NCI-H2171 treated with DMSO at 0.1 percent for 48 hours (cell line): ENCODE measurements around the gene RPS3.
A peak's percentile ranks its signal among the peaks of the same experiment; 100 is the strongest.

Source experiments
- DNase-seq: peaks from one replicate; lab custom pipeline; 2025; lab: John Stamatoyannopoulos, UW

RPS3 gene

DNA sequence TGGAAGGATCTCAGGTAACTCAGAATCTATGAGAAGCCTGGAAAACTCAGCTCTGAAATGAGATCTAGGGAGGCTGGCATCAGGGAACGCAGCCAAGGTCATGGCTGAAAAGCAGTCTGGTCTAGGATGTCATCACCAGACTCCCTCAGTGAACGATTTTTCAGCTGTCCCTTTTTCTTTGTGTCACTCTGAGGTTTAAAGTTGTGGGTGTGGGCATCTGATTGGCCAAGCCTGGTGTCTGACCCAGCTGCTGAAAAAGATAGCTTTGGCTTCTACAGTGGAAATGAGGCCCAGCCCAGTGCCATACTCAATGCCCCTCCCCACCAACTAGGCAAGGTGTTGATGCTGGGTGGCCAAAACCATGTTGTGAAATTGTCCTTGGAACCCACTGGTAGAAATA lies 14.5 kb downstream of the RPS3 start:
- no peak for DNase-seq

- no peak for DNase-seq
These were observed 21.1 kb downstream of the RPS3 start for GRCh38 chr11:75420224-75421034.

GRCh38 chr11:75421035-75421602 lies 21.8 kb downstream of the RPS3 start:
- DNase-seq: no peak

DNA sequence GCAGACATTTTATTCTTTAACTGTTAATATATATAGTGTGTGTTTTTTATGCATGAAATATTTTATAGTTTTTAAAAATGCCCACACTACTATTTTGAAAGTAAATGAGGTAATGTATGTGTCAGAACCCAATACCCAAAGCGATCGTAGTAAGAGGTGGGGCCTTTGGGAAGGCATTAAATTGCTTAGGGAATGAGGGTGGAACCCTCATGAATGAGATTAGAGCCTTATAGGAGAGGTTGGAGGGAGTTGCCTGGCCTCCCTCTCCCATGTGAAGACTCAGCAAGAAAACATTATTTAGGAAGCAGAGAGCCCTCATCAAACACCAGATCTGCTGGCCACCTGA lies 22.6 kb downstream of the RPS3 start:
- DNase-seq: no peak

DNA sequence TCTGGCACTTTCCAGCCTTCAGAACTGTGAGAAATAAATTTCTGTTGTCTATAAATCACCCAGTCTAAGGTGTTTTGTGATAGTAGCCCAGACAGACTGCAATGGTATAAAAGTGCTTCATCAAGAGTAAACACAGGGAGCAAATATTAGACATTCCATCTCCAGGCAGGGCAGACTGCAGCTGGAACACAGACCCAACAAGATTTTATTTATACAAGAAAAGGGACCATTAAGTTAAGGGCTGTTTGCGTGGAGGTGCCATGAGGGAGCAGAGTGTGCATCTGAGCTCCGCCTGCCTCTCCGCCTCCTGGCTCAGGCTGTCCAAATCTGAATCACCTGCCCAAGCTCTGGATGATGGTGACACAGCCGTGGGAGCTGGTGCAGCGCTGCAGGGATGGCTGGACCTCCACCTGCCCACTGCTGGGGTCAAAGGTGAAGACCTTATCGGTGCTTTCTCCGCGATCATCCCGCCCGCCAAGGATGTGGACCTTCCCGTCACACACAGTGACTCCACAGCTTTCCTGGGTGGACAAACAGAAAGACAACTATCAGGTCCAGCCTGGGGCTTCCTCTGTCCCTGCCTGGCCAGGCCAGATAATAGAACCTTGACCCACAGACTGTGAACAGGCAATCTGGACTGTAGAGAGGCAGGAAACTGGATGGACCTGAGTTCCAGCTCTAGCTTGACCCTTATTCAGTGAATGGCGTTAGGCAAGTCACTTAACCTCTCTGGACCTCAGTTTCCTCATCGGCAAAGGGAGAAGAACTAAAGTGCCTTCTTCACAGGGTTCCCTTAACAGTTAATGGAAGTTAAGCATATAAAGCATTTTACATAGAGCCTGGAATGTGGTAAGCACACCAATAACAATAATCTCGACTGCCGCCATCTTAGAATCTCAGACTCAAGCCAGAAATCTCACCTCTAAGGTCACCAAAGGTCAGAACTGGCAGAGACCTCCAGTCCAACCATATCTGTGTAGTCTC lies 23.2 kb downstream of the RPS3 start:
- no peak for DNase-seq

DNA sequence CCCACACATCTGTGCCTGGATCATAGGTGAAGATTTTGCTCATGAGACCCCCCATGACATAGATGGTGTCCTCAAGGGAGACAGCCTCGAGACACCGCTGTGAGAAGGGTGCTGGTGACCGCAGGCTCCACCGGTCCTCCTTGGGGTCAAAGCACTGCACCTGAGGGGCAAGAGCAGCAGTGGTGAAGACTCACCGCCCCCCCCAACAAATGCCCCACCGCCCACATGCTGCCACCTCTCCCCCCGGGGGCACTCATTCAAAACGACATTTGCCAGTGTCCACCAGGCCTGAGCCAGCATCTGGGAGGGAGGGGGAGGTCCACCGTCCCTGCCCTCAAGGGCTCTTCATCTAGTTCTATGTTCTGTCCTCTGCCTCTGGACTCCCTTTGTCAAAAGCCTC lies 24.4 kb downstream of the RPS3 start:
- DNase-seq: no peak

DNA sequence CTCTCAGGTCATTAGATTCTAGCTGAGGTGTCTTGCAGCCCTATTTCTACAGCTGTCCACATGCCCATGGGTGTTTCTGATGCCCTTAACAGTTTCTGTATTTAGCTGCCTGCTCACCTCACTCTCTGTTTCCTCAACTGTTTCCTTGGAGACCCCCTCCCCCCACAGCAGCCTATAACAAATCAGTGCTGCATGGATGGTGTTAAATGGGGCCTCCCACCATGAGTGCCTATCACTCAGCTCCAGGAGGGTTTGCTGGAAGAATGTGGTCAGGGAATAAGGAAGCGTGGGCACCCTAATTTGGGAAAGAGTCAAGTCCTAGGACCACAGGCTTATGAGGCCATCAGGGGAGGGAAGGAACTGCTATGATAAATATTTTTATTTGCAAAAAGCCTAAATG lies 25.1 kb downstream of the RPS3 start:
- DNase-seq: no peak

DNA sequence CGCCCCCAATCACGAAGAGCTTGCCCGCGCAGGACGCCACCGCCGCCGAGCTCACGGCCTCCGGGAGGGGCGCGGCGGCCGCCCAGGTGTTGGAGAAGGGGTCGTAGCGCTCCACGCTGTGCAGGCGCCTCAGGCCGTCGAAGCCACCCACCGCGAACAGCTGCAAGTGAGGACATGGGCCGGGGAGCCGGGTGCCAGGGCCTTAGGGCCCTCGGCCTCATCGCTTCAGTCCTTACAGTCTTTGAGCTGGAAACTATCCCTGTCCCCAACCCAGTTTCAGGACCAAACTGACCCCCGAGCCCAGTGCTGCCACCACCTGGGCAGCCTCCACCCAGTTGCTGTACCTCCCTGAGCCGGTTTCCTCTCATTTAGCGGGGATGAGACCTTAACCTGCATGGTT lies 26.1 kb downstream of the RPS3 start:
- DNase-seq: no peak

GRCh38 chr11:75426720-75427086 lies 27.4 kb downstream of the RPS3 start:
- no peak for DNase-seq

GRCh38 chr11:75427181-75427580 lies 27.9 kb downstream of the RPS3 start:
- DNase-seq: no peak

GRCh38 chr11:75428281-75428724 lies 29.0 kb downstream of the RPS3 start:
- DNase-seq: no peak

DNA sequence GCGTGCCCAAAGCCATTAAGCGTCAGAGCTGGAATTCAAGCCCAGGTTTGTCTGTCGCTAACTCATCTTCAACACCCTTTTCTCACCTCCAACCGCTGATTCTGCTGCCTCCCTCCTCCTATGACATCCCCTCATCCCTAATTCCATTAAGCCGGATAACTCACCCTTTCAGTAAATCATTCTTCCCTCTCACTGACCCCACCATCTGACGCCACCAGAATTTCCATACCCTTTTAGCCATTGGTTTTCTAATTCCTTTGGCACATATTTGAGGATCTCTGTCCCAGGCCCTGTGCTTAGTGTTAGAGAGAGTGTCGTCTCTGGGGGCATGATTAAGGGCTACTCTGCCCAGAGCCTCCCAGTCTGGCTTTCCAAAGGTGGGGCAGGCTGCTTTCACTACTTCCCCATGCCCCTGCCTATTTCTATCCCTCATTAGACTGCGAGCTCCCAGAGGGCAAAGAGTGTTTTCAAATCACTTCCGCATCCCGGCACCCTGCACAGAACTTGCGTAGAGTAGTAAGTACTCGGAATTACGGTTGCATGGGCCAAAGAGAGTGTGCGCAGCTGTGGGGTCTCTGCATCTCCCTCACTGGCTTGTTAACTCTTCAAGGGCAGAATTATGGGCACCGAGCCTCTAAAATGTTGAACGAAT lies 29.8 kb downstream of the RPS3 start:
- DNase-seq: no peak

DNA sequence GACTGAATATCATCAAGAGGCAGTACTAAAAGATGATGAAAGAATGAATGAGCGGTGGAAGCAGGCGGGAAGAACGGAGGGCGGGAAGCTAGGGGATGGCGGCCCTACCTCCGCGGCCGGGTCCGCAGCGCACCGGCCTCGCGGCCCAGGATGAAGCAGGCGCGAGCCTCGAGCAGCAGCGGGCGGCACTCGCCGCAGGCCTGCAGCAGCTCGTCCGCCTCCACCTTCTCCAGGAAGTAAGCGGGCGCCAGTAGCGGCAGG lies 30.3 kb downstream of the RPS3 start:
- DNase-seq: no peak

DNA sequence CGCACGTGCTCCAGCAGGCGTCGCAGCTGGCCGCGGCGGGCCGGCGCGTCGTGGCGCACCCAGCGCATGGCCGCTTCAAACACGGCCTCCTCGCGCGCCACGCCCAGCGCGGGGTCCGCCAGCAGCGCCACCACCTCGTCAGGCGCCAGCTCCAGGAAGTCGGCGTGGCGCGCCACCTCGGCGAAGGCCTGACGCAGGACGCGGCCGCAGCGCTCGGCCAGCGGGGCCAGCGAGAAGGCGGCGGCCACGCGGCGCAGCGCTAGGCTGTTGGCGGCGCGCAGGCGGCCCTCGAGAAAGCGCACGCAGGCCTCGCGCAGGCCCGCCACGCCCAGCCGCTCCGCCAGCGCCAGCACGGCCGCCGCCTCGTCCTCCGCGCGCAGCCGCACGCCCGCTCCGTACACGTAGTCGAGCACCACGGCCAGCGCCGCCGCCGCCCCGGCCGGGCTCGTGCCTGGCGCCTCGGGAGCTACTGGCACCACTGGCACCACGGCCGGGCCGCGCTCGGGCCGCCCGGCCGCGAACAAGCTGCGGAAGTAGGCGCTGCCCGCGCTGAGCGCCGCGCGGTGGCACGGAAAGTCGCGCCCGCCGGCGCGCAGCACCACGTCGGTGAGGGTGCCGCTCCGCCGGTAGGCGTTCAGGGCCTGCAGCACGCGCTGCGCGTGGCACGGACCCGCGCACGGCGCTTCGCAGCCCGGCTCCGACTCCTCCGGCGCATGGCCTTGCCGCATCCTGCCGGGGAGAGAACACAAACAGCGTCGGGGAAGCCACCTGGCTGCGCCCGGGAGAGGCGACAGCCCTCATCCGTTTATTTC lies 30.8 kb downstream of the RPS3 start:
- DNase-seq: peak; percentile 39

- peak; percentile 75 for DNase-seq
These were observed 31.6 kb downstream of the RPS3 start for GRCh38 chr11:75430714-75431532.

GRCh38 chr11:75431533-75432525 lies 32.5 kb downstream of the RPS3 start:
- DNase-seq: no peak

DNA sequence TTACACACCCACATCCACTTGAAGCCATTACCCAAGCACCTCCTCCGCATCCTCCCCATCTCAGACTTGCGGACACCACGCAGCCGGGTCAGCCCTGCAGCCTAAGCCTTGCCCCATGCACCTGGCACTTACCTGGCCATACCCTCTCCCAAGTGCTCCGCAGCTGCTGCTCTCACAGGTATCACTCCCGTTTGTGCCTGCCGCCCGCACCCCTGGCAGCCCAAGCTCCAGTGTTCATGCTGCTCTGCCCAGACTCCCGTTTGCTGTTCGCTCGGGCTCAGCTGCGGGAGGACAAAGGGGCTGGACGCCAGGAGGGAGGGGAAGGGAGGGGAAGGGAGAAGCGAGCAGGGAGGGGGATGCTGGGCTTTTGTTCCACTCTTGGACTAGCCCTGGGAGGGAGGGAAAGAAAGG lies 33.6 kb downstream of the RPS3 start, which contains the start of gene KLHL35:
TSS of gene KLHL35 (minus strand) at position 293 of the 411 bp plus-strand sequence. CDS start 2,574 bp downstream, outside the sequence.
- DNase-seq: no peak

- no peak for DNase-seq
These were observed 34.1 kb downstream of the RPS3 start for GRCh38 chr11:75433443-75433842.

DNA sequence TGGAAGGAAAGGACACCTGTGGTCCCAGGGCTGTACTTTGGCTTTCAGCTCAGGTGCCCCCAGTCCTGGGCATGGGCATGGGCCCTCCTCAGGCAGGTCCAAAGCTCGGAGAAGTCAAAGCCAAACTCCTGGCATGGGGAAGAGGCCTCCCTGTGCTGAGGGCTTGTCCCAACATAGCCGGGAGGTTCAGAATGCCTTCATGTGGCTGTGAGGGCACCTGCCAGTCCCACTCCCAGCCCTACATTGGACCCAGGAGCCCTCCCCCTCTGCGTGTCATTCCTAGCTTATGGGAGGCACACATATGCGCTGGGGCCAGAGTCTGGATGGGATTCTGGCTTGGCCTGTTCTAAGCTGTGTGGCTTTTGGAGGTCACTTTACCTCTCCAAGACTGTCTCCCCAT lies 34.7 kb downstream of the RPS3 start:
- DNase-seq: no peak
